Activated CD4-positive, CD25-positive, alpha-beta regulatory T cell treated with anti-CD3 and anti-CD28 coated beads, Interleukin-2, amount 50 U/mL, for 16 hours (primary cell): Measurements from ENCODE around the gene KIRREL3.

ENCODE experiments used
- DNase-seq: peaks from one replicate; pipeline ENCODE4 v3.0.0-alpha.2; 2020; ENCODE audit warnings: low read depth, low spot score

Gene KIRREL3

DNA sequence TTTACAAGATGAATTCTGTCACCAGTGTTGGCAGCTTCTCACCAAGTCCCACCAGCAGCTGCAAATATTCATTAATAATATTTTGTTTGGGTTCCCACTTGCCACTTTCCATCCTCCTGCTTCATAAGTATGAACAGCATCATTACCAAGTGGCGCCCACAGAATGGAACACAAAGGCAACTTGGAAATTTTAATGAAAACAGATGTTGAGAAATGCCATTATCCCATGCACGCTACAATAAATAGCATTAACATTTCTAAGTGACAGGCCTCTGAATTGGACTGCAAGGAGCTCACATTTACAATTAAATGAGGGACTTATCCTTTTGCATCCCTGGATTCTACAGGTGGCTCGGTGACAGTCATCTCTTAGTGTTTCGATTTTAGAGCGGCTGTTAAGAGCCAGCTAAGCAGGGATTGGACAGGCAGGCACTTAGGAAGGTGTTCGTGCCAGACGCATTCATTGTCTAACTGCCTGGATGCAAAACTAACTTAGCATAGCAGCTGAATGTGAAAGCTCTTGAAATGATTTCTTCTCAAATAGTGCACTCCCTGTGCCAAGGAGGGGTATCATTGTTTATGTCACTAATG is 170.3 kb downstream of the KIRREL3 start:
- no peak for DNase-seq

DNA sequence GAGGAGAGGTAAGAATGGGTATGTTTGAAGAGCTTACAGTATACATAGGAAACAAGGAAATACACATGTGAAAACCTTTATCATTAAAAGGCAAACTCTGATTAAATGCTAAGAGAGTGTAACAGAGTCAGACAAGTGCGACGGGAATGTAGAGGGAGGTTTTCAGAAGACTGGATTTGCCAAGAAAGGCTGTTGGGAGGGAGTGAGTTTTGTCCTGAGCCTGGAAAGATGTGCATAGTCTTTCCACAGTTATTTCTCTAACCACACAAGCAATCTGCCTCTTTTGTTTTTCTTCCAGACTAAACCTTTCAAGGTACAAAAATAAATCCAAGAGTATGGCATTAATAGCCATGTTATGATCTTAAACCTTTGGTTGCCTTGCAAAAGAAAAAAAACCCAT is 170.9 kb downstream of the KIRREL3 start:
- DNase-seq: no peak

DNA sequence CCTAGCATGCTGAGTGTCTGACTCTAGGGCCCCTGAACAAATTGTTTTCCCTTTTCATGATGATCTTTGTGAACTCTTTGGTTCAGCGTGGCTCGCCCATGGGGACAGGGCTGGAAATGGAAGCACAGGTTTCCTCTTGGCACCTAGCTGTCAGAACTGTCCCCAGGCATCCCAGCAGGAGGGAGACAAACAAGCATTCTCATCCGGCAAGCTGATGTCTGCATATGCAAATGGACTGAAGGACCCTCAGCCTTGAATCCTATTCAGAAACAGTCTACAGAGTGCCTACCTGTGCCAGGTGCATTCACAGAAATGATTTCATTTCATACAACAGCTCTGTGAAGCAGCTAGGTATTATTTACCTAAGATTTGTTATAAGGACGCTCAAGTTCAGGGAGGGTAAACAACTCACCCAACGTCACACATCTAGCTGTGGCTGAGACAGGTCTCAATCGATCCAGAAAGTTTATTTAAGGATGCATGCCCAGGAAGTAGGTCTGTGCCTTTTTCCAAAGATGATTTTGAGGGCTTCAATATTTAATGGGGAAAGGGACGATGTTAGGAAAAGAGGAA is 176.4 kb downstream of the KIRREL3 start:
- no peak for DNase-seq

DNA sequence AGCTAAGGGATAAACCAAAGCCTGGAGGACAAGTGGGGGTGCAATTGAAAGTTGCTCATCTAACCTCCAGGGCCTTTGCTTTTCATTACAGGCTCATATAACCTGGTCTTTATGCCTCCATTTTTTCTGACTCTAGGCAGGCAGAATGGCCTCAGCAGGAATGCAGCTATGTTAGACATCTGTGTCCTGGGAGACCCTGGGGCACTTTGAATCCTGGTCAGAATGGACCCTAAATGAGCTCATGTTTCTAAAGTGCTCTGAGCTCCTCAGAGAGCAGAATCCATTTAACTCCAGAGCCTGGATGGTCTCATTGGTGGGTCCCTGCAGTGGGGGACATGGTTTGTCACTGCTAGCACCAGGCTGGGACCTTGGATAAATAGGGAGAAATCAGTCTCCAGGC is 177.3 kb downstream of the KIRREL3 start:
- DNase-seq: no peak

DNA sequence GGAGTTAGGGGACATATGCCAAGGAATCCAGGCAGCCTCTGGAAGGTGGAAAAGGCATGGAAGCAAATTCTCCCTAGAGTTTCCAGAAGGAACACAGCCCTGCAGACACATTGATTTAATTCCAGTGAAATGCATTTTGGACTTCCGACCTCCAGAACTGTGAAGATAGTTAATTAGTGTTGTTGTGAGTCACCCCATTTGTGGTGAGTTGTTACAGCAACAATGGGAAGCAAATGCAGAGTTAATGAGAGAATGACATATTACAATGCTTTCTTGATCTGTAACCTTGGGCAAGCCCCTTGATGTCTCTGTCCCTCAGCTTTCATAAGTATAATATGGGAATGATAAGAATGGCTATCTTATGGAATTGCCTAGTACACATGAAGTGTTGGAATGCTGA is 178.7 kb downstream of the KIRREL3 start:
- DNase-seq: no peak

DNA sequence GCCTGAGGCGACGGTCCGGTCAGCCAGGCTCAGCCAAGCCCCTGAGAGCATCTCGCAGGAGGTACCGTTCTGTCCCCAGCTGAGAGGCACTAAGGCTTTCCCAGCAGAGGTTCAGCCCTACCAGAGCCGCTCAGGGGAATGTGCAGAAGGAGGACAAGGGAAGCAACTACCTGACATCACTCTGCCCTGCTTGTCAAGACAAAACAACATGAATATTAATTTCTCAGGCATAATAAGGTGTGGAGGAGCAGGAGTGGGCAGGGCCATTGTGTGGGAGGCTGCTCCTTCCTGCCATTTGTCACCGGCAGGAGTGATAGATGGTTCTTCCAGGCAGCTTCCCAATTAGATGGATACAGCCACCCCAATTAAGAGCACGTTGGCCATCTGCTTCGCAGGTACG is 181.4 kb downstream of the KIRREL3 start:
- DNase-seq: no peak

DNA sequence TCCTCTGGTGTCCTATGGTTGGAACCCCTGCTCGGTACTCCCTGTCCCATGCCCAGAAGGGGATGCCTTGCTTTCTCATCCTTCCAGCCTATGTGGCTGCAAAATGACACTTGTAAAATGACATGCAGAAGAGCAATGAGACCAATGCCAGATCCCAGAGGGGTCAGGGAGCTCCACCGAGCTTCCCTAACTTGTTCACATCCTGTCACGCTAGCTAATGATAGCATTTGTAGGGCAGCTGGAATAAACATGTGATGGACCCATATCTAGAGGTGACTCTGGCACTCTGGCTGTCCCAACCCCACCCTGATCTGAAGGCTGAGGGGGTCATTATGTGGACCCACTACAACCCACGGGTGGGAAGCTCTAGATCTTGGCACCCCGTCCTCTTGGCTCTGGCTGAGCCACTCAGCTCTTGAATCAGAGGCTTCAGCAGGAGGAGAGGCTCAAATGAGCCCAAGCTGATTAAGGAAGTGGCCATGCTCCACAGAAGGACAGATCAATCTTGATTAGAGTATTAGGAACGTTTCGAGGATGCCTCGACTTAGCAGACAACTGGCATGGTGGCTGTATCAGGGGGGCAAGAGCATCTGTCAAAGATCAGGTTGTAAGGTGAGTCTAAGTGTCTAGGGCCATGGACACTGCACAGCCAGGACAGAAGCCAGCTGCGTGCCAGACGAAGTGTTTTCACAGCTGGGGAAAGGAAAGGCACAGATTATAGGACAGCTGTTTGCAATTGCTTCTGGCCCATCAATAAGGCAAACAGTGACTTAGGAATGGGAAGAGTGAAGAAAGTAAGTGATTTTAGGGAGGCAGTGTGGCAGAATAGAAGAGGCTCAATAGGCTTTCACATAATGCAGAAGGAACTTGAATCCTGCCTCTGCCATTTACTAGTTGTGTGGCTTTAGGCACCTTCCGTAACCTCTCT is 182.8 kb downstream of the KIRREL3 start:
- no peak for DNase-seq

DNA sequence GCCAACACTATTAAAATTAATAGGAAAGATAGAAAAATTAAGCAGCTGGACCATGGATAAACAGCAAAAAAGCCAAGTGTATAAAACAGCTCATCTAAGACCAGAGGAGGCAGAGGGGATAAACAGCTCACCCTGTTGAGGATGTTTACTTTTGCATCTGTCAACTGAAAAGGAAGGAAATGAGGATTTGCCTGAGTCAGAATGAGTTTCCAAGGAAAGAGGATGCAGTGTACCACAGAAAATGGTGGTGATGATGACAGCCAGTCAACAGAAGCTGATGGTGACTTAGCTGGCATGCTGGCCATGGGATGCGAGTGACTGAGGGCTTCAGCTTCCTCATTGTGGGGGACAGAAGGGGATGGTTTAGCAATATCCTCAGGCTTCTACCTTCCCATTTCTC is 183.5 kb downstream of the KIRREL3 start:
- DNase-seq: no peak

DNA sequence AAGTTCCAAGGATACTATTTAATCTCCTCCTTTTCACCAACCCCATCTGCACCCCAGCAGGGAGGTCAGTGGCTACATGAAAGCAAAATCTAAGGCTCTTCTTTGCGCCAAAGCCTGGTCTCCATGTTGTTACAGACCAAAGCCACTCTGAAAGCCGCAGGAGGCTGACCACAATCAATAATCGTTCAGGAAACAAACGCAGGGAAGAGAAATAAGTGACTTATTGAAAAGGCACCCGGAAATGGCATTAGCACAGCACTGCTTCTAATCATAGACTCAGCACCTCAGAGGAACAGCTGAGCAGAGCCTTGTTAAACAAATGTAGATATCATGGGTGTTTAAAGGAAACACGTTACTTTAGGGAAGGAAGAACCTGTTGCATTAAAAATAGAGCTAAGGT is 183.9 kb downstream of the KIRREL3 start:
- no peak for DNase-seq

DNA sequence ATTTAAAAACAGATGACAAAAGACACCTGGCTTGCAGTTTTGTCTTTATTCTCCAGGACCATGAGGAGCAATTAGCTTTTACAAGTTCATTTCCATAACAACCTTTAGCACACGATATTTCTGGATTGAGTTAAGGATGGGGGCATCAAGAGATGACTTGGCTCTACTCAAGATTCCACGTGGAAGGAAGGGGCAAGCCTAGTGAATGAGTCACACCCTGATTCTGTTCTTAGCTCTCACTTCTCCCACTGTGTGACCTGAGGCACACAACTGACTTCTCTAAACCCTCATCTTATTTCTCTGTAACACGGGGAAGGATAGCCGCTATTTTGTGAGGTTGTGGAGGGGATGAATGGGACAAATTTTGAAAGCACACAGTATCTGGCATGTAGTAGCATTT is 185.5 kb downstream of the KIRREL3 start:
- no peak for DNase-seq

DNA sequence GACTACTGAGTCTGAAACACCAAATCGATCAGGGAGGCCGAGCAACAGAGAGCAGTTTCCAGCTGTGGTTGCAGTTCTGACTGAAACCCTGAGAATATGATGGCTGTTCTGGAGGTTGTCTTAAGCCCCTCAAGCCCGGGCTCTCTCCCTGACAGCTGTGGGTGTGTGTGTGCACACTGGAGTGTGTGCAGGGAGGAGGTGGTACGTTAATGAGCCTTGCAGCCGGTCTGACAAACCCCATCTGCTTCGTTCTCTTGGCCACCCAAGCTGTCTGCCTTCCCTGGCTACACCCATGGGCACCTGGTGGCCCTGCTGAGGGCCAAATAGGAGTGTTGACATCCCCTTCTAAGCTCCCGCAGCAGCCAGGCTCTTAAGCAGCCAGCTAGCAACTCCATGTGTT is 189.8 kb downstream of the KIRREL3 start:
- no peak for DNase-seq

DNA sequence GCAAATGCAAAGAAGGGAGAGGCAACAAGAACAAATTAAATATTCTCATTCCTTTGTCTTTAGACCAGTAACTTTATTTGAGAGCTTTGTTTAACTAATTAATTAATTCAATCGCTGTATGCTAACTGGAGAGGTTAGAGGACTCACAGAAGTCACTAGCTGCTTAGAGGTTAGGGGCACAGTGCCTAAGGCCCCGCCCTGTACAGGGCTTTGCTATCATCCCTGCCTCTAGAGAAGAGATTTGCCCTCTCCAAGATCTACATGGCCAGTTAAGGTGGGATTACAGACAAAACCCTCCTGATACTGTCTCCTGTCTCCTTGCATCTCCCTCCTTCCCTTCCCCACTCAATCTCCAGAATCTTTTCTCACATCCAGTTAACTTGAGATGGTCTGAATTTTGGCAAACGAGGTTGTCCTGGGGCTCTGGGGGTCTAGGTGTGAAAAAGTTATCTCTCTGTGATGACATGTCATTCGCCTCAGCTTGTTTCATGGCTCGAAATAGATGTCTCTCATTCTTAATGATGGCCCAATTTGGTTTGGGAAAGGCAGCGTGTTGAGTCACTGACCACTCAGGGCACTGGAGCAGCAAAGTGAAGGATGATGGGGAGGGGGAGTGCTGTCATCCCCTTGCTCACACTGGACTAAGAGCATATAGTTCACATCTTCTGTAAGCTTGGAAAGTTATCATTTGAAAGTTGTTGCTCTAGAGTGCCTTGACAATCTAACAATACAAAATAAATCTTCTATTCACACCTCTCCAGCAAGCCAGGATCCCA is 190.9 kb downstream of the KIRREL3 start:
- DNase-seq: no peak

DNA sequence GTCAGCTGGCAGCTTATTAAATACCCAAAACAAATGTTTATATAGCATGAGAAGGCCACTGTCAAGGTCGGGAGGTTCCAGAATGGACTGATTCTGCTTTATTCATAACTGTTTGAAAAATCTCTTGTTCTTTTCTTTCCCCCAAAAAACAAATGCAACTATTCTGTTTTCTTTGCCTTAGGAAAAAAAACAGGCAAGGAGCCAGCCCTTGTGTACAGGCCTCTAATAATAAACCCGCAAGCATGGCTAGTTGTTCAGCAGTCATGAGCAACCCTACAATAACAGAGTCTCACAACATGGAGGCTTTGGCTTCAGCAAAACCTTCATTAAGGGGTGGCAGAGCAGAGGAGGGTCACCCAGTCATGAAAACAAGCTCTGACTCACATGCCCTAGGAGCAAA is 191.7 kb downstream of the KIRREL3 start:
- no peak for DNase-seq

DNA sequence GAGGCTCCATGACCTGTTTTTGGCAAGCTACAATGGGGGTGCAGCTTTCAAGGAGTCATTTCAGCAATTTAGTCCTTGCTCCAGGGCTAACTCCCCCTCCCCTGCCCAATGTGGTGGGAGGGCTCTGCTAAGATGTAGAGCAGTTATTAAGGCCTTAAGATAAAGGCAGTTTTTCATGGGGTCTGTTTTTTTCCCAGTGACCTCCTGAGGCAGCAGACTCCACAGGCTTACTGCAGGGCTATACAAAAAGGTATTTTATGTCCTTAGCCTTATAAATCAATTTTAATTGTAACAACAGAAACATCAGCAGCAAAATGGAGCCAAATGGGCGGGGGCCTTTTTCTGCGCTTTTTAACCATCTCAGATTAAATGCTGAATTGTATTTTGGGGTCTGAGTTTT is 192.3 kb downstream of the KIRREL3 start:
- no peak for DNase-seq

DNA sequence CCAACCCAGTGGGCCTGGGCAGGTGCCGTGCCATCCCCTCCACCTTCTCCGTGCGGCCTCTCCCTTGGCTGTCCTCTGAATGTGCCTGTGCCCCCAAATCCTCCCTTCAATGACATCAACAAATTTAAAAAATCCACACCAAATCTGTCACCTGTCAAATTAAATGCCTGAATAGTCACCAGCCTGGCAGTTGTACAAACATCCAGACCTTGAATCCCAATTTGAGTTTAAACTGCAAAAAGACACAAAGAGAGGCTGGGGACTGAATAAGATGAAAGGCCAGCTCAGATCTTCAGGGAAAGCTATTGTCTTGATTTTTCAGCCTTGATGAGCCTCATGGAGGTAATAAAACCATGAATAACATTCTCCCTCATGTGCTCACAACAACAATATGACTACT is 194.7 kb downstream of the KIRREL3 start:
- no peak for DNase-seq

DNA sequence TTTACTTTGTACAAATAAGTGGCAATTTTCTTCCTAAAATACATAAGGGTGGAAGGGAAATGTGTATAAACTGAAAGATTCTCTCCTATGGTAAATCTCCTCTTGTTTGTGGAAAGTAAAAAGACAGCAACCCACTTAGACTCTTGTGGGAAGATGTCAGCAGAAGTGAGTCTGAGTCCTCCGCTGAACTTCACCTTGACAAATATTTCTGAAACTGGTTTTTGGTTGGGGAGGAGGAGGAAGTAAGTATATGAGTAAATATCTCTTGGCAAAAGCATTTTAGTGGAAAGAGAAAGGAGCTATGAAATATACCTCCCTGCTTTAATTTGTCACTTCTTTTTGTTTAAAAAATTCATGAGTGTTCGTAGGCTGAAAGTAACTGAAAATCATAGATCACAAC is 196.2 kb downstream of the KIRREL3 start:
- no peak for DNase-seq

DNA sequence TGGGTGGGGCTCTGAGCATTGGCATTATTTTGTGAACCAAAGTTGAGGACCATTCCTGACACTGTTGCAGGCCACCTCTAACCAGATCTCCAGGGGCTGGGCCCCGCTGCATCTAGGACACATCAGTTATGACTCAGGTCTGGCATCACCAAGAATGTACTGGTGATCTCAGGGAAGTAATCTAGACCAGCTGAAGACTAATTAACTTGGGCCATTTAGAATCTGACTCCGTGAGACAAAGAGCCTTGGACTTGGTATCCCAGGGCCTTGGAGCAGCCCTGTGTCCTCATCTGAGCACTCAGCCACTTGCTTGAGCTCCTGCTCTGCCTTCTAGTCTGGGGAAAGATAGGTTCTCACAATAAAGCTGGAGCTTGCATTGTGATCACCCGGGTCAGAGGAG is 200.6 kb downstream of the KIRREL3 start:
- DNase-seq: no peak

DNA sequence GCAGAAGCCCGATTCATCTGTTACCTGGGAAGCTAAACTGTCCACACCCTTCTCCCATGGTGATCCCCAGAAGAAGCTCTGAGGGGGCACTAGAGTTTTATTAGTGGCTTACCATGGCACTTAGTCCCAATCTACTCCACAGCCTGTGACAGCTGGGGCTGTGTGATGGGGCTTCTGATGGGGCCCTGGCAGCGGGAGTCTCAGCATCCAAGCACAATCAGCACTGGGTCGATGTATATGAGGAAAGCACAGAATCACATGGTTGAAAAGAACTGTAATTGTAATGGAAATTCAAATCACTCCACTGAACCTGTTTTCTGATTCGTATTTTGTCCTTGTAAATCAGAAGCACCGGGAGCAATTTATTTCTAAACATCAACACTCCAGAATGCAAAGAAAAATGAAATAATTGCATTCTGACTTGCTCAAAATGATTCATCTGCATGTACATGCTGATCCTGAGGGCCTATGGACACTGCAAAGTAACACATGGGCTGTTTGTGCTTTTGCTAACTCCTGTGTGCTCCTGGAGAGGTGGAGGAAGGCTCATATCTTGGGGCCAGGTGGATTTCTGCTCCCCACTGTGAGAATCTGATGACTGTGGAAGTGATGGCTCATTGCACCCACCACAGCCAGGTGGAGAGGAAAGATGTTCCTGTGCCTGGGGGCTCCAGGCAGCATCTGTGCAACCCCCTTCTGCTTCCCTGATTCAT is 203.0 kb downstream of the KIRREL3 start:
- DNase-seq: no peak

DNA sequence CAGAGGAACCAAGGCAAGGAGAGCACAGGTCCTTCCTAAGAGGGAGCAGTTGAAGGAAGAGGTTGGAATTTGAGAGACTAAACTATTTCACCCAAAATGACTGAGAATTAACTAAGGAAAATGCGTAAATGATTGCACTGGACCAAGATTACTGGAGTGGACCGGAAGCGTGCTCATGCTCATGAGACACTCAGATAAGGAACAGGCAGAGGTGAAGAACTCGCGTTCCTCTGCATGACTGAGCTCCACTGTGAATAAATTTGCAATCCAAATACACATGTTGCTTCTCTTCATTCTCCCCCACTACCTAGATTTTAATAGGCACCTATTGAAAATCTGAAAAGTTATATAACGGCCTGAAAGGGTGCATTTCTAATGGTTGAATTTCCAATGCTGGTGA is 207.0 kb downstream of the KIRREL3 start:
- DNase-seq: no peak

DNA sequence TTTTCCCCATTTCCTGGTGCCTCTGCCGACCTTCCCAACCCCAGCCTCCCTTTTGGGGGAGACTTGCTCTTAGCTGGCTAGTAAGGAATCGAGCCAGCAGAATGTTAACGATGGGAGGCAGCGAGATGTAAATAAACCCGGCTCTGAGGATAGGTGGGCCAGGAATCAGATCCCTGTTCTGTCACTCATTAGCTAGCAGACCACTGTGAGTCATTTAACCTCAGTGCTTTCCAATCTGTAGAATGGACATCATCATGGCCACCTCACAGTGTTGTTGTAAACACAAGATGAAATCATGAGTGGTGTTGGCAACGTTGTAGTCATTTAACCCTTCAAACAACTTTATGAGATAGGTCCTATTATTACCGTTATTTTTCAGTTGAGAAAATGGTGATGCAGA is 208.6 kb downstream of the KIRREL3 start:
- no peak for DNase-seq

DNA sequence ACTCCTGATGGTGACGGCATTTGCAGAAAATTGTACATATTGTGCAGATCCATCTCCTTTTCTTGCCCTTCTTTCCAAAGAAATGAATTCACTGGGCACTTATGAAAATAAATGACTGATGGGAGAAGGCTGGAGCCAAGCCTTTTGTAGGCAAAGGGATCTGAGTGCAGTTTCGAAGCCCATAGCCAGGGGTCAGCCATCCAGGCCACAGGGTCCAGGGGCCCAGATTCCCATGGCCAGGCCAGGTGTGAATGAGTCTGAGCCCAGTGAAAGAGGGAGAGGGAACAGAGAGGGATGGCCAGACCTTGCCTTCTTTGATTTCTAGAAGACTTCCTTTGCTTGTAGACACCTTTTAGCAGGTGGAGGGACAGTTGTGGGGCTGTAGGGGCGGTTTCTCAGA is 209.1 kb downstream of the KIRREL3 start:
- no peak for DNase-seq
